ENCODE results near the gene KRTAP1-4.

DNA sequence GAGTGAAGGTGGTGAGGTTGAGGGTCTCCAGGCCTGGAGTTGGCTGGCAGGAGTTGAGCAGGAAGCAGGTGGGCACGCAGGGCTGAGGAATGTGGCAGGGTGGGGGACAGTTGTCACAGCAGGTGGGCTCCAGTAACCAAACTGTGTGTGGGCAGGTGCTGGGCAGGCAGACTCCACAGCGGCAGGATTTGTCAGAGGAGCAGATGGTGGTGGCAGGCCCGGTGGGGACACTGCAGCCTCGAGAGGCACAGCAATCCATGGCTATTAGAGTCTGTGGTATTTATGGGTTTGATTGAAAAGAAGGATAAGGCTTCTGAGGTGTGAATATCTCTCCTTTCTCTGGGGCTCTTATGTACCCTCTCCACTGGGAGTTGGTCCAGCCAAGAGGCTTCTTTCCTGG, 36.2 kb downstream of the KRTAP1-4 start, which contains the start of gene KRTAP3-3:
- TF ChIP-seq, protein P1, sequence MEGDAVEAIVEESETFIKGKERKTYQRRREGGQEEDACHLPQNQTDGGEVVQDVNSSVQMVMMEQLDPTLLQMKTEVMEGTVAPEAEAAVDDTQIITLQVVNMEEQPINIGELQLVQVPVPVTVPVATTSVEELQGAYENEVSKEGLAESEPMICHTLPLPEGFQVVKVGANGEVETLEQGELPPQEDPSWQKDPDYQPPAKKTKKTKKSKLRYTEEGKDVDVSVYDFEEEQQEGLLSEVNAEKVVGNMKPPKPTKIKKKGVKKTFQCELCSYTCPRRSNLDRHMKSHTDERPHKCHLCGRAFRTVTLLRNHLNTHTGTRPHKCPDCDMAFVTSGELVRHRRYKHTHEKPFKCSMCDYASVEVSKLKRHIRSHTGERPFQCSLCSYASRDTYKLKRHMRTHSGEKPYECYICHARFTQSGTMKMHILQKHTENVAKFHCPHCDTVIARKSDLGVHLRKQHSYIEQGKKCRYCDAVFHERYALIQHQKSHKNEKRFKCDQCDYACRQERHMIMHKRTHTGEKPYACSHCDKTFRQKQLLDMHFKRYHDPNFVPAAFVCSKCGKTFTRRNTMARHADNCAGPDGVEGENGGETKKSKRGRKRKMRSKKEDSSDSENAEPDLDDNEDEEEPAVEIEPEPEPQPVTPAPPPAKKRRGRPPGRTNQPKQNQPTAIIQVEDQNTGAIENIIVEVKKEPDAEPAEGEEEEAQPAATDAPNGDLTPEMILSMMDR (IDR thresholded peaks at IDR 0.05; ENCODE audit: poor library complexity), result no peak
- TF ChIP-seq EZH2phosphoT487 (IDR thresholded peaks at IDR 0.05; ENCODE audit: low read depth, severe bottlenecking, unreplicated experiment), result no peak
